Stimulated activated naive CD8-positive, alpha-beta T cell treated with anti-CD3 and anti-CD28 coated beads, Interleukin-15, Interleukin-2, amounts not matched to agents 100 ng/mL and 50 ng/mL, for 24 hours (primary cell): ENCODE measurements around the gene ABCG1.

Experiments used
- H3K27ac Mint-ChIP-seq: one replicate; pipeline ENCODE4 v1.8.0; 2021; ENCODE audit warnings: mild to moderate bottlenecking, mixed read lengths
- H3K27me3 Mint-ChIP-seq: one replicate; pipeline ENCODE4 v1.8.0; 2021; ENCODE audit warnings: mixed read lengths
- H3K36me3 Mint-ChIP-seq: one replicate; pipeline ENCODE4 v1.8.0; 2021; ENCODE audit warnings: low read depth, mixed read lengths
- H3K4me1 Mint-ChIP-seq: one replicate; pipeline ENCODE4 v1.8.0; 2021; ENCODE audit warnings: low read depth, mixed read lengths
- H3K4me3 Mint-ChIP-seq: one replicate; pipeline ENCODE4 v1.8.0; 2021; ENCODE audit warnings: mild to moderate bottlenecking, mixed read lengths
- H3K9me3 Mint-ChIP-seq: one replicate; pipeline ENCODE4 v1.8.0; 2021; ENCODE audit warnings: mixed read lengths

ABCG1 gene

GRCh38 chr21:42201615-42202161, 17.3 kb upstream of the ABCG1 start:
- Mint-ChIP-seq H3K27me3 (no peaks in the 10 kb centered on the region), H3K4me1 (peaks cover 42% of the 10 kb centered on the region), H3K9me3 (no peaks in the 10 kb centered on the region), H3K36me3 (no peaks in the 10 kb centered on the region), H3K4me3 (no peak overlapping the region), H3K27ac (no peak overlapping the region)

GRCh38 chr21:42202321-42202720, 16.6 kb upstream of the ABCG1 start:
- H3K9me3 Mint-ChIP-seq: no peaks in the 10 kb centered on the region
- H3K27ac Mint-ChIP-seq: no peak overlapping the region
- H3K27me3 Mint-ChIP-seq: no peaks in the 10 kb centered on the region
- peaks cover 42% of the 10 kb centered on the region for H3K4me1 Mint-ChIP-seq
- no peaks in the 10 kb centered on the region for H3K36me3 Mint-ChIP-seq
- no peak overlapping the region for H3K4me3 Mint-ChIP-seq

GRCh38 chr21:42203321-42203720, 15.6 kb upstream of the ABCG1 start:
- no peak overlapping the region for H3K4me3 Mint-ChIP-seq
- no peaks in the 10 kb centered on the region for H3K36me3 Mint-ChIP-seq
- H3K27ac Mint-ChIP-seq: no peak overlapping the region
- peaks cover 38% of the 10 kb centered on the region for H3K4me1 Mint-ChIP-seq
- H3K9me3 Mint-ChIP-seq: no peaks in the 10 kb centered on the region
- no peaks in the 10 kb centered on the region for H3K27me3 Mint-ChIP-seq

- Mint-ChIP-seq H3K4me1 (peaks cover 32% of the 10 kb centered on the region), H3K4me3 (no peak overlapping the region), H3K27ac (no peak overlapping the region), H3K36me3 (no peaks in the 10 kb centered on the region), H3K9me3 (no peaks in the 10 kb centered on the region), H3K27me3 (no peaks in the 10 kb centered on the region)
Measured at GRCh38 chr21:42203936-42204335, 15.0 kb upstream of the ABCG1 start.

- Mint-ChIP-seq H3K27ac (no peak overlapping the region), H3K4me3 (no peak overlapping the region), H3K27me3 (no peaks in the 10 kb centered on the region), H3K36me3 (no peaks in the 10 kb centered on the region), H3K4me1 (no peaks in the 10 kb centered on the region), H3K9me3 (no peaks in the 10 kb centered on the region)
Measured at GRCh38 chr21:42207426-42207825, 11.5 kb upstream of the ABCG1 start.

GRCh38 chr21:42208036-42208435, 10.9 kb upstream of the ABCG1 start:
- H3K36me3 Mint-ChIP-seq: no peaks in the 10 kb centered on the region
- no peak overlapping the region for H3K27ac Mint-ChIP-seq
- no peaks in the 10 kb centered on the region for H3K27me3 Mint-ChIP-seq
- H3K4me3 Mint-ChIP-seq: no peak overlapping the region
- H3K9me3 Mint-ChIP-seq: no peaks in the 10 kb centered on the region
- H3K4me1 Mint-ChIP-seq: no peaks in the 10 kb centered on the region

GRCh38 chr21:42208801-42209490, 10.0 kb upstream of the ABCG1 start:
- no peak overlapping the region for H3K27ac Mint-ChIP-seq
- H3K4me3 Mint-ChIP-seq: no peak overlapping the region
- no peaks in the 10 kb centered on the region for H3K9me3 Mint-ChIP-seq

GRCh38 chr21:42209801-42210479, 9.0 kb upstream of the ABCG1 start:
- Mint-ChIP-seq H3K4me3 (no peak overlapping the region), H3K9me3 (no peaks in the 10 kb centered on the region), H3K27ac (no peak overlapping the region), H3K4me1 (no peaks in the 10 kb centered on the region), H3K36me3 (no peaks in the 10 kb centered on the region), H3K27me3 (no peaks in the 10 kb centered on the region)

More at GRCh38 chr21:42208801-42209490, 10.0 kb upstream of the ABCG1 start:
- Mint-ChIP-seq H3K4me1 (no peaks in the 10 kb centered on the region), H3K36me3 (no peaks in the 10 kb centered on the region), H3K27me3 (no peaks in the 10 kb centered on the region)

GRCh38 chr21:42212266-42212665, 6.7 kb upstream of the ABCG1 start:
- Mint-ChIP-seq H3K4me1 (no peaks in the 10 kb centered on the region), H3K27me3 (no peaks in the 10 kb centered on the region), H3K4me3 (no peak overlapping the region), H3K36me3 (no peaks in the 10 kb centered on the region), H3K9me3 (peaks cover 7% of the 10 kb centered on the region), H3K27ac (no peak overlapping the region)

GRCh38 chr21:42213082-42213774, 5.7 kb upstream of the ABCG1 start:
- peaks cover 7% of the 10 kb centered on the region for H3K9me3 Mint-ChIP-seq
- H3K4me3 Mint-ChIP-seq: no peak overlapping the region
- no peak overlapping the region for H3K27ac Mint-ChIP-seq
- no peaks in the 10 kb centered on the region for H3K4me1 Mint-ChIP-seq
- no peaks in the 10 kb centered on the region for H3K27me3 Mint-ChIP-seq
- no peaks in the 10 kb centered on the region for H3K36me3 Mint-ChIP-seq

- H3K36me3 Mint-ChIP-seq: no peaks in the 10 kb centered on the region
- no peak overlapping the region for H3K27ac Mint-ChIP-seq
- H3K27me3 Mint-ChIP-seq: no peaks in the 10 kb centered on the region
- H3K4me3 Mint-ChIP-seq: no peak overlapping the region
- no peaks in the 10 kb centered on the region for H3K4me1 Mint-ChIP-seq
- H3K9me3 Mint-ChIP-seq: peaks cover 7% of the 10 kb centered on the region
Measured at GRCh38 chr21:42214081-42214750, 4.7 kb upstream of the ABCG1 start.

- Mint-ChIP-seq H3K27ac (no peak overlapping the region), H3K36me3 (no peaks in the 10 kb centered on the region), H3K9me3 (peaks cover 7% of the 10 kb centered on the region), H3K4me3 (no peak overlapping the region), H3K27me3 (no peaks in the 10 kb centered on the region), H3K4me1 (peaks cover under 1% of the 10 kb centered on the region)
Measured at GRCh38 chr21:42214921-42215320, 4.0 kb upstream of the ABCG1 start.

- no peaks in the 10 kb centered on the region for H3K27me3 Mint-ChIP-seq
- H3K9me3 Mint-ChIP-seq: peaks cover 7% of the 10 kb centered on the region
- peaks cover 10% of the 10 kb centered on the region for H3K4me1 Mint-ChIP-seq
- H3K27ac Mint-ChIP-seq: no peak overlapping the region
- no peak overlapping the region for H3K4me3 Mint-ChIP-seq
- H3K36me3 Mint-ChIP-seq: no peaks in the 10 kb centered on the region
Measured at GRCh38 chr21:42215942-42216725, 2.8 kb upstream of the ABCG1 start.
